ENCODE measurements around the gene RUNDC3A. TPM values are rescaled to one million over a fixed set of nuclear protein-coding genes. Genes with fewer than 3 reads are reported as not detected.

The RUNDC3A gene
- 0.53 to 0.94 TPM (median 0.83 TPM) in 5 replicates for total RNA-seq (2022; extraction: Qiagen RNA extraction; ENCODE audit: low read depth)

DNA sequence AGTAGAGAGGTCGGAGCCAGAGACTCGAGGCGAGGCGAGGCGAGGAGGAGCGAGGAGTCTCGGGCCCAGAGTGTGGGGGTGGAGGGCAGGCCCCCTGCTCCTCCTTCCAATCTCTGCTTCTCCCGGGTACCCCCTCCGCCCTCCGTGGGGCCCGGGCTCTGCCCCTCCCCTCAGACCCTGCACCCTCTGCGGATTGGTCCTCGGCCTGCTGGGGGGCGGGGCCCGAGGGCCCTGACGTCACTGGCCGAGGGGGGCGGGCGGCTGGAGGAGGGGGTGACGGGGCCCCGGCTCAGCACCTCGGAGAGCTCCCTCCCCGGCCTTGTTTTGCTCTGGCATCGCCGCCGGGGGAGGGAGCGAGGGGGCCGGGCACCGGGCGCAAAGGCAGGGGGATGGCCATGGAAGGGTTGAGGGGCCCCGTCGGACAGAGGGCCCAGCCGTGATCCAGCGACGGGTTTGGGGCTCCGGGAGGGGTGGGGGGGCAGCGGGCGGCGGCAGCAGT, at the start of gene RUNDC3A:
TSS of gene RUNDC3A (plus strand) at position 282 of the 499 bp plus-strand sequence. CDS start 232 bp downstream, outside the sequence.

DNA sequence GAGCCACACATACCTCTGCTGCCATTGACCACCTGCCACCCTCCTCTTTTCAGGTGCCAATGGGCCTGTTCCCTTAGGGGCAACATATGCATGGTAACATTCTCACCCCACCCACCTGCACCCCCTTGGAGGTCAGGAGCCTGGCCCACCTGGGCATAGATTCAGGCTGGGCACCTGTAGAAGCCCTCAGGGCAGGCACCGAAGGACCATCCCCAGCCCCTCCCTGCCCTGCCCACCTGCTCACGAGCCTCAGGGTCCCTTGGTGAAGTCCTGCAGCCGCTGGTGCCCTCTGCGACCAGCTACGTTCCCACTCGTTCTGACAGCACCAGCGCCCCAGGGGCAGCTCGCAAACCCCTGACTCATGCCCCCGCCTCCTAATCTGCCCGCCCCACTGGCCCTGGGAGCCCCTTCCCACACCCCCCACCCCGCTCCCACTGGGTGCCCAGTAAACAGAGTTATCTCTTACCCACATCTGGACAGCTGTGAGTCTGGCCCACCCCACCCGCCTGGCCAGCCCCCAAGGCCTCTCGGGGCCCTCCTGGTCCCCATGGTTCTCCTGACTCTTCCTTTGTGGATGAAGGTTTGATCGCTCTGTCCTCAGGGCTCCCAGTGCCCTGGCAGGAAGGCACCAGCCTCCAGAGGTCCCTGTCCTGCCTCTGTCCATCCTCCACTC, 40.4 kb upstream of the RUNDC3A start, which contains the start of gene SLC4A1:
TSS of gene SLC4A1 (minus strand) at position 318 of the 673 bp plus-strand sequence. CDS start 5,269 bp downstream, outside the sequence.

DNA sequence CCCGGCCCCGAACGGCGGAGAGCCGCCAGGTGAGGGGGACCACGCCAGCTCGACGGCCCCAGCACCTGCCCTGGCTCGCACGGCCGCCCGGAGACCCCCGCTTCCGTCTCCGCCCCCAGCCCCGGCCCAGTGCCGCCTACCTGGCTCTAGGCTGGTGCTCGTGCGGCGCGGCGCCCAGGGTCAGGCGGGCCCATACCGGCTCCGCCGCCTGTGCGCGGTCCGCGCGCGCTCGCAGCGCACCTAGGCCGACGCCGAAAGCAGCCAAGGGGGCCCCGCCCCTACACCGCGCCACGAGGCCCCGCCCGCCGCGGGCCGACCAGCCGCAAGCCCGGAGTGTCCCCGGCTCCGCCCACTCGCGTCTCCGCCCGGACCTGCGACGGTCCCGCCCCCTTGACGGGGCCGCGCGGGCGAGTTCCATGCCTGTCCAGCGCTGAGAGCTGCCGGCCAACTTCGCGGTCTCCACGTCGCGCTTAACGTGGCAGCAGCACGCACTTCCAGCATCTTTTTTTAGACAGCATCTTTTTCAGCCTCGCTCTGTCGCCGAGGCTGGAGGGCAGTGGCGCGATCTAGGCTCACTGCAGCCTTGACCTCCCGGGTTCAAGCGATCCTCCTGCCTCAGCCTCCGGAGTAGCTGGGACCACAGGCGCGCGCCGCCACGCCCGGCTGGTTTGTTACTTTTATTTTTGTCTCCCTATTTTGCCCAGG, 16.3 kb downstream of the RUNDC3A start, which contains the start of gene SLC25A39:
TSS of gene SLC25A39 (minus strand) at position 253 of the 705 bp plus-strand sequence. CDS start 1,261 bp downstream, outside the sequence.

DNA sequence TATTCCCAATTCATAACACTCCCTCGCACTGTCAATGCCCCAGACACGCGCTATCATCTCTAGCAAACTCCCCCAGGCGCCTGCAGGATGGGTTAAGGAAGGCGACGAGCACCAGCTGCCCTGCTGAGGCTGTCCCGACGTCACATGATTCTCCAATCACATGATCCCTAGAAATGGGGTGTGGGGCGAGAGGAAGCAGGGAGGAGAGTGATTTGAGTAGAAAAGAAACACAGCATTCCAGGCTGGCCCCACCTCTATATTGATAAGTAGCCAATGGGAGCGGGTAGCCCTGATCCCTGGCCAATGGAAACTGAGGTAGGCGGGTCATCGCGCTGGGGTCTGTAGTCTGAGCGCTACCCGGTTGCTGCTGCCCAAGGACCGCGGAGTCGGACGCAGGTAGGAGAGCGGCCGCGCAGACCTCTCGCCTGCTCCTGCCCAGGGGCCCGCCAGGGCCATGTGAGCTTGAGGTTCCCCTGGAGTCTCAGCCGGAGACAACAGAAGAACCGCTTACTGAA, 36.6 kb downstream of the RUNDC3A start, which contains the start of gene GRN:
TSS of gene GRN (plus strand) at position 364 of the 515 bp plus-strand sequence. CDS start 3,863 bp downstream, outside the sequence.

DNA sequence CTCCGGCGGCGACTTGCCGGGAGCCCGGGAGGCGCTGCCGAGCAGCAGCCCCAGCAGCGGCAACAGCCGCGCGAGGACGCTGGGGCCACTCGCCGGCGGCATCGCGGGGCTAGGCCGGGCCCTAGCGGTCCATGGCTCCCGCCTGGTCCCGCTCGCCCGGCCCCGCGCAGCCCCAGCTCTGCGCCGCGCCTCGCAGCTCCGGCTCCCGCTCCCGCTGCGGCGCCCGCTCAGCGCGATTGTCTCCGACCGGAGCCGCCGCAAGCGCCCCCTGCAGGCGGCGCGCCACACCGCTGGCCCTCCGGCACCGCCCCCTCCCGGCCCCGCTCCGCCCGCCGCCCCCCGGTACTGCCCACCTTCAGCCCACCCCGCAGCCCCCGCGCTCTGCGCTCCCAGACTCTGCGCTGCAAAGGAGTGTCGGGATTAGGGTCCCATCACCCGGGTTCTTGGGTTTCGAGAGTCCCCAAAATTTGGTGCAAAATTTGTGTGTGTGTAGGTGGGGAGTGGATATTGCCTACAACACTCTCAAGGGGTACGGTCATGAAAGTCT, 55.3 kb downstream of the RUNDC3A start, which contains the start of gene FAM171A2:
TSS of gene FAM171A2 (minus strand) at position 241 of the 547 bp plus-strand sequence. CDS start at position 102, 139 bp downstream.

Other genes with a start within 250 kb of the RUNDC3A start
- 50.7 to 55.5 TPM (median 54.1 TPM) in 5 replicates for gene LSM12, start 241.9 kb upstream of the RUNDC3A start, total RNA-seq (2022; extraction: Qiagen RNA extraction; ENCODE audit: low read depth)
- 105 to 173 TPM (median 164 TPM) in 5 replicates for gene G6PC3, start 237.9 kb upstream of the RUNDC3A start, total RNA-seq (2022; extraction: Qiagen RNA extraction; ENCODE audit: low read depth)
- 13.6 to 15.8 TPM (median 14.3 TPM) in 5 replicates for gene HDAC5, start 185.0 kb upstream of the RUNDC3A start, total RNA-seq (2022; extraction: Qiagen RNA extraction; ENCODE audit: low read depth)
- gene HROB, start 166.7 kb upstream of the RUNDC3A start, total RNA-seq (2022; extraction: Qiagen RNA extraction; ENCODE audit: low read depth) = 8.1 to 10.5 TPM (median 9.5 TPM) in 5 replicates
- 0.17 TPM in 1 of 5 replicates, not detected in the others for gene ASB16, start 137.9 kb upstream of the RUNDC3A start, total RNA-seq (2022; extraction: Qiagen RNA extraction; ENCODE audit: low read depth)
- gene TMUB2, start 121.6 kb upstream of the RUNDC3A start, total RNA-seq (2022; extraction: Qiagen RNA extraction; ENCODE audit: low read depth) = 35.7 to 45.8 TPM (median 44.6 TPM) in 5 replicates
- gene ATXN7L3, start 108.7 kb upstream of the RUNDC3A start, total RNA-seq (2022; extraction: Qiagen RNA extraction; ENCODE audit: low read depth) = 55.1 to 69.0 TPM (median 65.1 TPM) in 5 replicates
- 99.9 to 104 TPM (median 102 TPM) in 5 replicates for gene UBTF, start 88.9 kb upstream of the RUNDC3A start, total RNA-seq (2022; extraction: Qiagen RNA extraction; ENCODE audit: low read depth)
- 0.02 TPM in 1 of 5 replicates, not detected in the others for gene SLC4A1, start 40.5 kb upstream of the RUNDC3A start, total RNA-seq (2022; extraction: Qiagen RNA extraction; ENCODE audit: low read depth)
- gene SLC25A39, start 16.2 kb downstream of the RUNDC3A start, total RNA-seq (2022; extraction: Qiagen RNA extraction; ENCODE audit: low read depth) = 145 to 215 TPM (median 198 TPM) in 5 replicates
- 217 to 252 TPM (median 238 TPM) in 5 replicates for gene GRN, start 36.7 kb downstream of the RUNDC3A start, total RNA-seq (2022; extraction: Qiagen RNA extraction; ENCODE audit: low read depth)
- gene FAM171A2, start 55.3 kb downstream of the RUNDC3A start, total RNA-seq (2022; extraction: Qiagen RNA extraction; ENCODE audit: low read depth) = 2.4 to 4.5 TPM (median 4.1 TPM) in 5 replicates
- 1.0 to 1.9 TPM (median 1.6 TPM) in 5 replicates for gene ITGA2B, start 81.0 kb downstream of the RUNDC3A start, total RNA-seq (2022; extraction: Qiagen RNA extraction; ENCODE audit: low read depth)
- 17.9 to 23.8 TPM (median 20.7 TPM) in 5 replicates for gene GPATCH8, start 194.8 kb downstream of the RUNDC3A start, total RNA-seq (2022; extraction: Qiagen RNA extraction; ENCODE audit: low read depth)
- 27.4 to 44.8 TPM (median 41.2 TPM) in 5 replicates for gene FZD2, start 248.9 kb downstream of the RUNDC3A start, total RNA-seq (2022; extraction: Qiagen RNA extraction; ENCODE audit: low read depth)

Measured in A549 treated with CpdA at 1 μM for 4 hours (cell line).